Measurements from ENCODE around the gene DERL2. TPM values are rescaled to one million over a fixed set of nuclear protein-coding genes. Genes with fewer than 3 reads are reported as not detected.

Gene DERL2
- total and polyA plus RNA-seq, 2 experiments from 2014 or later: 54.3 to 136 TPM

DNA sequence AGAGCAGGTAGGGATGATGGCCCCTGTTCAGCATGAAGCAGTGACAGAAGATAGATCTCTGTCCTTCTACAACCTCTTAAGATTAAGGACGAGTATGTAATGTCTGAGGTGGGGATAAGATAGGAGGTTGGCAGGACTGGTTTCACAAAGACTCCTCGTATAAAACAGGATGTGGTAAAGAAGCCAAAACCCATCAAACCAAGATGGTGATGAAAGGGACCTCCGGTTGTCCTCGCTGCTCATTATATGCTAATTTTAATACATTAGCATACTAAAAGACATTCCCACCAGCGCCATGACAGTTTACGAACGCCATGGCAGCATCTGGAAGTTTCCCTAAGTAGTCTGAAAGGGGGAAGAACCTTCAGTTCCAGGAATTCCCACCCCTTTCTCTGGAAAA, 27.6 kb upstream of the DERL2 start:
- Histone ChIP-seq H3K9me3 (ENCODE audit: low read depth) (no peaks in the 10 kb centered on the region), H3K36me3 (replicated peaks; ENCODE audit: insufficient read depth, low read depth) (no peaks in the 10 kb centered on the region), H3K27ac (no peak overlapping the region), H3K79me2 (no peaks in the 10 kb centered on the region), H3K4me1 (ENCODE audit: insufficient read depth) (no peaks in the 10 kb centered on the region), H3K4me2 (no peak overlapping the region), H3K27me3 (no peaks in the 10 kb centered on the region), H4K20me1 (ENCODE audit: insufficient read depth, poor library complexity, severe bottlenecking) (no peaks in the 10 kb centered on the region), H3K4me3 (no peak overlapping the region), H3K9me2 (replicated peaks; ENCODE audit: insufficient read depth) (no peaks in the 10 kb centered on the region), H2AFZ (no peak overlapping the region)
- 71% methylated on average over 7 of the region's 7 CpGs for WGBS (ENCODE audit: low lambda C conversion rate, missing lambda C conversion rate)
- no peak for DNase-seq (ENCODE audit: low spot score)
- TF ChIP-seq EZH2phosphoT487 (IDR thresholded peaks at IDR 0.05; ENCODE audit: low read depth, severe bottlenecking, unreplicated experiment): no peak
- TF ChIP-seq, protein P1, sequence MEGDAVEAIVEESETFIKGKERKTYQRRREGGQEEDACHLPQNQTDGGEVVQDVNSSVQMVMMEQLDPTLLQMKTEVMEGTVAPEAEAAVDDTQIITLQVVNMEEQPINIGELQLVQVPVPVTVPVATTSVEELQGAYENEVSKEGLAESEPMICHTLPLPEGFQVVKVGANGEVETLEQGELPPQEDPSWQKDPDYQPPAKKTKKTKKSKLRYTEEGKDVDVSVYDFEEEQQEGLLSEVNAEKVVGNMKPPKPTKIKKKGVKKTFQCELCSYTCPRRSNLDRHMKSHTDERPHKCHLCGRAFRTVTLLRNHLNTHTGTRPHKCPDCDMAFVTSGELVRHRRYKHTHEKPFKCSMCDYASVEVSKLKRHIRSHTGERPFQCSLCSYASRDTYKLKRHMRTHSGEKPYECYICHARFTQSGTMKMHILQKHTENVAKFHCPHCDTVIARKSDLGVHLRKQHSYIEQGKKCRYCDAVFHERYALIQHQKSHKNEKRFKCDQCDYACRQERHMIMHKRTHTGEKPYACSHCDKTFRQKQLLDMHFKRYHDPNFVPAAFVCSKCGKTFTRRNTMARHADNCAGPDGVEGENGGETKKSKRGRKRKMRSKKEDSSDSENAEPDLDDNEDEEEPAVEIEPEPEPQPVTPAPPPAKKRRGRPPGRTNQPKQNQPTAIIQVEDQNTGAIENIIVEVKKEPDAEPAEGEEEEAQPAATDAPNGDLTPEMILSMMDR (IDR thresholded peaks at IDR 0.05; ENCODE audit: poor library complexity): no peak
- no peak for TF ChIP-seq EZH2 (IDR thresholded peaks at IDR 0.05; ENCODE audit: borderline replicate concordance)

DNA sequence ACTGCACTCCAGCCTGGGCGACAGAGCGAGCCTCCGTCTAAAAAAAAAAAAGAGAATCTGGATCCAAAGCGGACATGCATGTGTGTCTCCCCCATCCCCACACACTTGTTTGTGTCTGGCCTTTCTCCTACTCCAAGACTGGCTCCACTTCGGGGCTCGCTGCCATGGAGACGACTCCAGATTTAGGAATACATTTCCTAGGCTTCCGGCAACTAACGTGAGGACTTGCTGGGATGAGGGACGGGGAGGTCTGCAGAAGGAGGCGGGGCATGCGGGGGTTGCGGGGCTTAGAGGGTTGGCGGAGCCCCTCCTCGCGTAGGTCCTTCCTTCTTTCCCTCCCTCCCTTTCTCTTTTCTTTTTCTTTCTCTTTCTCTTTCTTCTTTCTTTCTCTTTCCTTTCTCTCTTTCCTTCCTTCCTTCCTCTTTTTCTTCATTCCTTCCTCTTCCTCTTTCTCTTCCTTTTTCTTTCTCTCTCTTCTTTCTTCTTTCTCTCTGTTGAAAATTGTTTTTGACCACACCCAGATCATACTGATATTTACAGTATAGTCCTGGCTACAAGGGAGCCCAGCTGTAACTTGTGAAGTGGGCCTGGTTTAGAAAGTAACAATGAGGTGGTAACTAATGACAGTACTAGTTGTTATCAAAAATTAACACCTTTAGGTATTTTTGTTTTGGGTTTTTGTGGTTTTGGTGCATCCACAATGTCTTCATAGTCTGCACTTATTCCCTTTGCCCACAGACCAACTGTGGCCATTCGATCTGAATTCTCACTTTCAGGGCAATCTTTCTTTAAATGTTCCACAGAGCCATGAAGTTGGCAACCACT, 25.6 kb upstream of the DERL2 start:
- DNase-seq (ENCODE audit: low spot score): no peak

DNA sequence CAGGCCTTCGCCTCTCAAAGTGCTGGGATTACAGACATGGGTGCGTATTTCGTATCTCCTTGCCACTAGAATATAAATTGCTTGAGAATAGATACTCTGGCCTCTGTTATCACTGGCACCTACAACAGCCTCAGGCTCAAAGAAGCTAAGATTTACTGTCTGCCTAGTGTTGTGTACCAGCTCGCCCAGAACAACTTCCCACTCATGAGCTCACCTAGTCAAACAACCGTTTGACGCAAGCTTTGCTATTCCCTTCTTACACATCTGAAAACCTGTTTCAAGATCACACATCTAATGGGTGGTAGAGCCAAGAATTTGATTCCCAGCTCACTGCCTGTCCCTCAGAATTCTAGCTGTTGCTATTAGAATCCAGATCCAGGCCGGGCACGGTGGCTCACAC, 24.8 kb upstream of the DERL2 start:
- Histone ChIP-seq H3K27me3 (no peaks in the 10 kb centered on the region), H2AFZ (no peak overlapping the region), H3K79me2 (no peaks in the 10 kb centered on the region), H3K27ac (no peak overlapping the region), H3K4me3 (no peak overlapping the region), H3K36me3 (replicated peaks; ENCODE audit: insufficient read depth, low read depth) (no peaks in the 10 kb centered on the region), H4K20me1 (ENCODE audit: insufficient read depth, poor library complexity, severe bottlenecking) (no peaks in the 10 kb centered on the region), H3K9me2 (replicated peaks; ENCODE audit: insufficient read depth) (no peaks in the 10 kb centered on the region), H3K9me3 (ENCODE audit: low read depth) (no peaks in the 10 kb centered on the region), H3K4me2 (no peak overlapping the region), H3K4me1 (ENCODE audit: insufficient read depth) (no peaks in the 10 kb centered on the region)
- TF ChIP-seq EZH2 (IDR thresholded peaks at IDR 0.05; ENCODE audit: borderline replicate concordance): no peak
- no peak for TF ChIP-seq EZH2phosphoT487 (IDR thresholded peaks at IDR 0.05; ENCODE audit: low read depth, severe bottlenecking, unreplicated experiment)
- TF ChIP-seq, protein P1 (IDR thresholded peaks at IDR 0.05; ENCODE audit: poor library complexity): no peak
- 91% methylated on average over 8 of the region's 8 CpGs for WGBS (ENCODE audit: low lambda C conversion rate, missing lambda C conversion rate)
- no peak for DNase-seq (ENCODE audit: low spot score)

More for the DNA sequence above, 25.6 kb upstream of the DERL2 start:
- no peaks in the 10 kb centered on the region for H3K27me3 ChIP-seq
- TF ChIP-seq, protein P1 (IDR thresholded peaks at IDR 0.05; ENCODE audit: poor library complexity): no peak
- TF ChIP-seq EZH2phosphoT487 (IDR thresholded peaks at IDR 0.05; ENCODE audit: low read depth, severe bottlenecking, unreplicated experiment) (no peak), EZH2 (IDR thresholded peaks at IDR 0.05; ENCODE audit: borderline replicate concordance) (no peak)
- no peaks in the 10 kb centered on the region for H3K36me3 ChIP-seq (replicated peaks; ENCODE audit: insufficient read depth, low read depth)
- no peaks in the 10 kb centered on the region for H3K9me2 ChIP-seq (replicated peaks; ENCODE audit: insufficient read depth)
- WGBS (ENCODE audit: low lambda C conversion rate, missing lambda C conversion rate): 65% methylated on average over 11 of the region's 17 CpGs
- no peaks in the 10 kb centered on the region for H4K20me1 ChIP-seq (ENCODE audit: insufficient read depth, poor library complexity, severe bottlenecking)
- H3K4me3 ChIP-seq: no peak overlapping the region
- no peaks in the 10 kb centered on the region for H3K9me3 ChIP-seq (ENCODE audit: low read depth)
- H3K4me2 ChIP-seq: no peak overlapping the region
- H3K4me1 ChIP-seq (ENCODE audit: insufficient read depth): no peaks in the 10 kb centered on the region
- H2AFZ ChIP-seq: no peak overlapping the region
- no peak overlapping the region for H3K27ac ChIP-seq
- no peaks in the 10 kb centered on the region for H3K79me2 ChIP-seq
